H1 (cell line): ENCODE data around the gene TBC1D19. TPM values are rescaled to one million over a fixed set of nuclear protein-coding genes. Genes with fewer than 3 reads are reported as not detected.

Experiments used
- CTCF ChIA-PET: fragments of 300-600 bp; sonication (Branson Sonifier 250); formaldehyde crosslinking; loops from one replicate; lab custom pipeline; 2021; ENCODE audit not compliant: partially characterized antibody; lab: Charles Lee
- POLR2A ChIA-PET: fragments of 300-600 bp; sonication (Branson Sonifier 250); formaldehyde crosslinking; loops from one replicate; lab custom pipeline; 2021; ENCODE audit warnings: inconsistent platforms; ENCODE audit not compliant: partially characterized antibody; lab: Charles Lee
- DNase-seq, 2 experiments: peaks; one replicate each; pipeline versions ENCODE4 v3.0.0 to v3.0.0-alpha.2; 2010 to 2022; ENCODE audit warnings: low spot score in 2 of 2, low read depth in 1 of 2, mixed read lengths in 1 of 2
- FAIRE-seq: peaks from 2 replicates; lab custom pipeline; 2011; peaks lifted over from hg19 to GRCh38; lab: Jason Lieb, UNC
- H2AFZ ChIP-seq: 2 replicates; pipeline ENCODE4 v1.8.1; 2012; ENCODE audit warnings: low read length, inconsistent platforms
- H2AK5ac ChIP-seq: 2 replicates; pipeline ENCODE4 v1.6.1; 2013; ENCODE audit warnings: low read depth, low read length
- H2BK120ac ChIP-seq: replicated peaks from 2 replicates; pipeline ENCODE3; 2013; ENCODE audit warnings: low read depth, low read length, inconsistent platforms
- H2BK12ac ChIP-seq: 2 replicates; pipeline ENCODE4 v1.6.1; 2013; ENCODE audit warnings: low read depth, low read length
- H2BK15ac ChIP-seq: 2 replicates; pipeline ENCODE4 v1.6.1; 2013; ENCODE audit warnings: low read length
- H2BK20ac ChIP-seq: 2 replicates; pipeline ENCODE4 v1.6.1; 2013; ENCODE audit warnings: low read length
- H2BK5ac ChIP-seq: 2 replicates; pipeline ENCODE4 v1.6.1; 2013; ENCODE audit warnings: low read depth, low read length
- H3K14ac ChIP-seq: 2 replicates; pipeline ENCODE4 v1.6.1; 2013; ENCODE audit warnings: inconsistent platforms; ENCODE audit not compliant: insufficient read length
- H3K18ac ChIP-seq: 2 replicates; pipeline ENCODE4 v1.6.1; 2013; ENCODE audit warnings: low read length; ENCODE audit errors: extremely low read depth
- H3K23ac ChIP-seq: 2 replicates; pipeline ENCODE4 v1.6.1; 2013; ENCODE audit warnings: inconsistent platforms; ENCODE audit not compliant: insufficient read length
- H3K23me2 ChIP-seq: 2 replicates; pipeline ENCODE4 v1.6.1; 2013; ENCODE audit warnings: low read depth, low read length
- H3K27ac ChIP-seq: 2 replicates; pipeline ENCODE4 v1.6.1; 2011; ENCODE audit warnings: low read depth, low read length, inconsistent platforms
- H3K27me3 ChIP-seq, 4 experiments: replicated peaks in 1 of 4; 1 replicate in 1 of 4; 2 replicates in 3 of 4; pipeline versions ENCODE4 v1.6.1 to v1.8.1; 2011 to 2013; ENCODE audit warnings: low read length in 3 of 4, mild to moderate bottlenecking in 3 of 4, inconsistent platforms in 2 of 4, mixed read lengths in 2 of 4, moderate library complexity in 1 of 4; ENCODE audit not compliant: control insufficient read depth in 3 of 4, insufficient read depth in 3 of 4; ENCODE audit errors: extremely low read depth in 1 of 4
- H3K36me3 ChIP-seq, 4 experiments: 2 replicates each; pipeline versions ENCODE4 v1.6.1 to v1.8.1; 2011 to 2013; ENCODE audit warnings: mild to moderate bottlenecking in 4 of 4, low read length in 3 of 4, moderate library complexity in 2 of 4, control low read depth in 1 of 4, inconsistent platforms in 1 of 4; ENCODE audit not compliant: insufficient read depth in 4 of 4, control insufficient read depth in 2 of 4
- H3K4ac ChIP-seq: replicated peaks from 2 replicates; pipeline ENCODE3; 2013; ENCODE audit warnings: low read length, low read depth, mixed read lengths, inconsistent platforms; ENCODE audit not compliant: insufficient read length
- H3K4me1 ChIP-seq, 4 experiments: replicated peaks in 1 of 4; 1 replicate in 1 of 4; 2 replicates in 3 of 4; pipeline versions ENCODE4 v1.6.1 to v1.8.1; 2011 to 2013; ENCODE audit warnings: low read length in 3 of 4, inconsistent platforms in 2 of 4, mixed read lengths in 1 of 4; ENCODE audit not compliant: insufficient read depth in 4 of 4, control insufficient read depth in 3 of 4
- H3K4me2 ChIP-seq, 2 experiments: 2 replicates each; pipeline versions ENCODE4 v1.6.1 to v1.8.1; 2011 to 2013; ENCODE audit warnings: low read depth in 2 of 2, low read length in 2 of 2, control low read depth in 1 of 2, inconsistent platforms in 1 of 2, mild to moderate bottlenecking in 1 of 2; ENCODE audit not compliant: insufficient read depth in 1 of 2
- H3K4me3 ChIP-seq, 4 experiments: fragments of 200-600, 300-600 bp in 1 of 4; sonication (generic), shearing (Covaris generic), sonication (Bioruptor Twin) in 1 of 4; 2 replicates each; pipeline versions ENCODE4 v1.5.1 to v1.8.1; 2011 to 2016; ENCODE audit warnings: low read length in 4 of 4, low read depth in 3 of 4, control low read depth in 2 of 4, inconsistent platforms in 2 of 4, mild to moderate bottlenecking in 2 of 4, mixed read lengths in 1 of 4, moderate library complexity in 1 of 4; ENCODE audit not compliant: insufficient read depth in 2 of 4; ENCODE audit errors: extremely low read depth in 1 of 4
- H3K56ac ChIP-seq: replicated peaks from 2 replicates; pipeline ENCODE3; 2013; ENCODE audit warnings: low read depth, mild to moderate bottlenecking, mixed read lengths, low read length, inconsistent platforms; ENCODE audit not compliant: insufficient read length
- H3K79me1 ChIP-seq: 2 replicates; pipeline ENCODE4 v1.6.1; 2013; ENCODE audit warnings: low read depth, low read length, control low read depth
- H3K79me2 ChIP-seq, 2 experiments: 2 replicates each; pipeline versions ENCODE4 v1.6.1 to v1.8.1; 2012 to 2013; ENCODE audit warnings: low read length in 2 of 2, mild to moderate bottlenecking in 2 of 2, inconsistent platforms in 1 of 2; ENCODE audit not compliant: insufficient read depth in 2 of 2, control insufficient read depth in 1 of 2
- H3K9ac ChIP-seq, 4 experiments: replicated peaks in 1 of 4; 1 replicate in 1 of 4; 2 replicates in 3 of 4; pipeline versions ENCODE4 v1.6.1 to v1.8.1; 2011 to 2013; ENCODE audit warnings: low read depth in 3 of 4, low read length in 3 of 4, control low read depth in 2 of 4, mild to moderate bottlenecking in 2 of 4, moderate library complexity in 2 of 4, inconsistent platforms in 1 of 4; ENCODE audit errors: extremely low read depth in 1 of 4
- H3K9me3 ChIP-seq, 2 experiments: 2 replicates each; pipeline versions ENCODE4 v1.6.1 to v1.8.1; 2012 to 2013; ENCODE audit warnings: mild to moderate bottlenecking in 2 of 2, moderate library complexity in 2 of 2, control low read depth in 1 of 2, inconsistent platforms in 1 of 2, low read depth in 1 of 2, low read length in 1 of 2, mixed read lengths in 1 of 2; ENCODE audit not compliant: insufficient read depth in 2 of 2
- H4K20me1 ChIP-seq, 2 experiments: replicated peaks in 1 of 2; 2 replicates each; pipeline versions ENCODE3 to v1.8.1; 2011 to 2013; ENCODE audit warnings: inconsistent platforms in 2 of 2, low read length in 2 of 2, mild to moderate bottlenecking in 1 of 2; ENCODE audit not compliant: insufficient read depth in 2 of 2, control insufficient read depth in 1 of 2
- H4K5ac ChIP-seq: 2 replicates; pipeline ENCODE4 v1.6.1; 2013; ENCODE audit warnings: low read length, low read depth, mixed read lengths, inconsistent platforms; ENCODE audit not compliant: insufficient read length
- H4K8ac ChIP-seq: 2 replicates; pipeline ENCODE4 v1.8.0; 2013; ENCODE audit warnings: mild to moderate bottlenecking, moderate library complexity, low read length, inconsistent platforms; ENCODE audit not compliant: insufficient read depth; ENCODE audit errors: extremely low read depth
- H4K91ac ChIP-seq: replicated peaks from 2 replicates; pipeline ENCODE3; 2013; ENCODE audit warnings: low read length, mixed read lengths, inconsistent platforms; ENCODE audit not compliant: insufficient read length
- BRCA1 ChIP-seq: IDR thresholded peaks from 2 replicates; pipeline ENCODE4 v1.6.1; 2012; ENCODE audit warnings: low read depth, low read length, improper control_type of control experiment
- CREB1 ChIP-seq: IDR thresholded peaks from 2 replicates; pipeline ENCODE4 v1.6.1; 2012; ENCODE audit warnings: inconsistent platforms
- GABPA ChIP-seq: IDR thresholded peaks from 2 replicates; pipeline ENCODE4 v1.6.1; 2011; ENCODE audit warnings: mild to moderate bottlenecking, low read length, moderate library complexity, borderline replicate concordance; ENCODE audit not compliant: insufficient read depth
- RFX5 ChIP-seq: IDR thresholded peaks from 2 replicates; pipeline ENCODE4 v1.6.1; 2011; ENCODE audit warnings: low read depth, low read length, improper control_type of control experiment, borderline replicate concordance
- SIN3A ChIP-seq, 2 experiments: IDR thresholded peaks in 1 of 2; conservative IDR thresholded peaks in 1 of 2; 2 replicates each; pipeline ENCODE4 v1.6.1; 2011 to 2012; ENCODE audit warnings: low read length in 2 of 2, improper control_type of control experiment in 1 of 2, low read depth in 1 of 2, mild to moderate bottlenecking in 1 of 2
- TEAD4 ChIP-seq: IDR thresholded peaks from 2 replicates; pipeline ENCODE4 v1.6.1; 2012; ENCODE audit warnings: low read depth, low read length, inconsistent platforms, mixed read lengths
- WGBS, 2 experiments: shearing (Covaris generic) in 1 of 2; methylation state at CpG; one replicate each; pipeline versions ENCODE4 v1.1.6 to v1.1.7; 2013 to 2015; ENCODE audit warnings: low lambda C conversion rate in 2 of 2, mixed read lengths in 2 of 2, inconsistent platforms in 1 of 2, low coverage in 1 of 2, missing lambda C conversion rate in 1 of 2; ENCODE audit not compliant: insufficient replicate concordance in 2 of 2, insufficient coverage in 1 of 2, insufficient read length in 1 of 2; ENCODE audit errors: extremely low coverage in 1 of 2, missing lambda C conversion rate in 1 of 2; 5-methylcytosine and 5-hydroxymethylcytosine counted together
- polyA plus RNA-seq, 7 experiments: library from polyadenylated mRNA; depleted of rRNA in 3 of 7; stranded (reverse) in 5 of 7; unstranded in 2 of 7; fragments of >200 nt in 5 of 7; fragments of 200-250 nt in 2 of 7; gene quantifications; 1 replicate in 5 of 7; 2 replicates in 1 of 7; 4 replicates in 1 of 7; pipeline versions ENCODE4 v1.2.1 to v1.2.3, GENCODE V29; 2011 to 2013; ENCODE audit warnings: missing spikeins in 2 of 7, mixed read lengths in 2 of 7
- total RNA-seq: library from RNA; stranded (reverse); fragmentation: NEBNext Ultra II Directional; extraction: Animal tissue kit (Norgen Biotek cat#: 25700); gene quantifications from 2 replicates; pipeline ENCODE4 v1.2.1, GENCODE V29; 2021

Gene TBC1D19
- total and polyA plus RNA-seq, 2 of the 8 experiments (the other 6 are each of a cell fraction or from before 2014, with no cell fraction given), result 1.9 to 3.5 TPM

DNA sequence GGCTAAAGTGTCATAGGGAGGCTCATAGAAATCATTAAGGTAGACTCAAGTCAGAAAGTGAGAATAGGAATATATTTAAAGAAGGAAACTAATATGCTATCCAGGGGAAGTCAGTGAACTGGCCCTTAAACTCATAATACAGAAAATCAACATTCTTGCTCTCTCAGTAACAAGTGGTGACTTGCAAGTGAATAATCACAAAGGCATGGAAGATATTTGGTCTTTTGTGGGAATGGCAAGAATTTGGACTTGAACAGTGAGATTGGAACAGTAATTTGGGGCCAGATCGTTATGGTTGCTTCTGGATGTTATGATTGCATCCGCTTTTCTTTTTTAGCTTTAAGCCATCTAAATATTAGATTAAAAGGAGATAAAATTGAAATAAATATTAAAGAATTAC, 103.8 kb downstream of the TBC1D19 start:
- FAIRE-seq, result no peak
- H4K8ac ChIP-seq, result no peak overlapping the region
- no peaks in the 10 kb centered on the region for H4K20me1 ChIP-seq
- no peaks in the 10 kb centered on the region for H3K23me2 ChIP-seq
- no peak overlapping the region for H2BK15ac ChIP-seq
- H3K18ac ChIP-seq, result no peak overlapping the region
- H3K27me3 ChIP-seq, result peaks cover 0 to 2% (median 0%) of the 10 kb centered on the region in 4 experiments; a peak in 1 of 7 replicates
- 0 out of 4 replicates have a peak, but pooled peaks cover 0 to 3% of the 10 kb centered on the region in 2 experiments for H3K9me3 ChIP-seq
- no peak overlapping the region for H3K9ac ChIP-seq
- H2BK20ac ChIP-seq, result no peak overlapping the region
- H2BK5ac ChIP-seq, result no peak overlapping the region
- H3K27ac ChIP-seq, result no peak overlapping the region
- no peak overlapping the region for H4K5ac ChIP-seq
- H4K91ac ChIP-seq, result no peak overlapping the region
- no peak overlapping the region for H2BK120ac ChIP-seq
- H3K4me3 ChIP-seq, result no peak overlapping the region
- no peak overlapping the region for H2BK12ac ChIP-seq
- H3K4ac ChIP-seq, result no peak overlapping the region
- no peaks in the 10 kb centered on the region for H3K79me2 ChIP-seq
- H3K4me2 ChIP-seq, result no peak overlapping the region
- H3K56ac ChIP-seq, result no peak overlapping the region
- H2AK5ac ChIP-seq, result no peak overlapping the region
- POLR2A ChIA-PET, result no interaction called here
- TF ChIP-seq TEAD4, result no peak
- no peak for TF ChIP-seq SIN3A (conservative IDR thresholded peaks at IDR 0.05 in 1 of 2, IDR thresholded peaks at IDR 0.05 in 1 of 2; ENCODE audit: low read depth in 1 of 2, low read length in 2 of 2)
- no peak for TF ChIP-seq BRCA1
- TF ChIP-seq RFX5, result no peak
- no peak for TF ChIP-seq GABPA
- no peak for TF ChIP-seq CREB1
- CTCF ChIA-PET, result no interaction called here
- 81% methylated on average over 2 of the region's 2 CpGs; no CpG with 5 or more reads in 1 of the 2 experiments for WGBS, 2 experiments
- no peaks in the 10 kb centered on the region for H3K79me1 ChIP-seq
- H3K23ac ChIP-seq, result no peak overlapping the region
- no peak for DNase-seq
- H2AFZ ChIP-seq, result no peak overlapping the region
- no peaks in the 10 kb centered on the region for H3K4me1 ChIP-seq
- 0 out of 8 replicates have a peak, but pooled peaks cover 0 to 3% (median 0%) of the 10 kb centered on the region in 4 experiments for H3K36me3 ChIP-seq
- no peak overlapping the region for H3K14ac ChIP-seq
